ENCODE results near the gene THOP1. TPM values are rescaled to one million over a fixed set of nuclear protein-coding genes. Genes with fewer than 3 reads are reported as not detected.

The THOP1 gene
- total and polyA plus RNA-seq, 7 donors: 23.2 to 97.0 (median 39.8) TPM

GRCh38 chr19:2754659-2755447, 30.4 kb upstream of the THOP1 start:
- peaks cover 25 to 54% (median 35%) of the 10 kb centered on the region in 4 donors for H3K36me3 ChIP-seq
- no peak overlapping the region for H3K27ac ChIP-seq
- H3K4me3 ChIP-seq: no peak overlapping the region
- 95% methylated on average over 43 of the region's 43 CpGs for WGBS, 2 donors
- DNase-seq: no peak
- H3K27me3 ChIP-seq: no peaks in the 10 kb centered on the region
- H3K4me1 ChIP-seq: no peaks in the 10 kb centered on the region
- intact Hi-C loops (cut with DNase I): no loop called here
- no peak for TF ChIP-seq POLR2A (IDR thresholded peaks at IDR 0.05)
- TF ChIP-seq CTCF (IDR thresholded peaks at IDR 0.05): no peak
- TF ChIP-seq POLR2AphosphoS5 (IDR thresholded peaks at IDR 0.05): no peak
- TF ChIP-seq EP300 (IDR thresholded peaks at IDR 0.05): no peak
- no peaks in the 10 kb centered on the region for H3K9me3 ChIP-seq

DNA sequence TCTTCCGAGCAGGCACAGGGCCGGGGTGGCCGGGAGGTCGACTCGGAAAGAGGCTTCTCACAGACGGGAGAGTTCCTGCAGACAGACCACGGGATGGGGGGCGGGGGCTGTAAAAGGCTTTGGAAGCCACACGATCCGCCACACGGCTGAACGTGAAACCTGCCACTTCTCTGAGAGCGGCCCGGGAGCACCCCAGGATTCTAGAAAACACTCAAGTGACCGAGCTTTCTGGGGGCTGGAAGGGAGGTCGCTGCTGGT, 29.9 kb upstream of the THOP1 start:
- Histone ChIP-seq H3K9me3 (no peaks in the 10 kb centered on the region), H3K27ac (no peak overlapping the region), H3K4me1 (no peaks in the 10 kb centered on the region), H3K36me3 (peaks cover 25 to 58% (median 36%) of the 10 kb centered on the region in 4 donors), H3K27me3 (no peaks in the 10 kb centered on the region), H3K4me3 (no peak overlapping the region)
- intact Hi-C loops (cut with DNase I): no loop called here
- 93 to 94% methylated on average over 16 of the region's 16 CpGs for WGBS, 2 donors
- DNase-seq: no peak
- TF ChIP-seq CTCF (IDR thresholded peaks at IDR 0.05): no peak
- no peak for TF ChIP-seq POLR2A (IDR thresholded peaks at IDR 0.05)
- no peak for TF ChIP-seq EP300 (IDR thresholded peaks at IDR 0.05)
- no peak for TF ChIP-seq POLR2AphosphoS5 (IDR thresholded peaks at IDR 0.05)

DNA sequence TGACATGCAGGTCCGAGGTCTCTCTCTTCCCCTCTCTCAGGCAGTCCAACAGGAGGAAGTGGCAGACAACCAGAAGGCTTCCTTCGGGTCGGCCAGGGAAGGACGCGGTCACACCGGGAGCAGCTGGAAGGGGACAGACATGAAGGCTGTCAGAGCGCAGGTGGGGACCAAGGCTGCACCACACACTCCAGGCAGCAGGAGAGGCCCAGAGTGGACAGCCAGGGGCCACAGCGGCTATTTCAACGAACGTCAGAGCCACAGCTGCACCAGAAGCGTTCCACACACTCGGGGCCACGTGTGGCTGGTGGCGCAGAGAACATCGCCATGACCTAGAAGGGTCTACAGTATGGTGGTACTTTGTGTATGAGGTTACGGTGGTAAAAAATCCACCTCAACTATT, 29.5 kb upstream of the THOP1 start:
- no peak for DNase-seq
- H3K4me1 ChIP-seq: no peaks in the 10 kb centered on the region
- WGBS, 2 donors: 94% methylated on average over 16 of the region's 16 CpGs
- no peak overlapping the region for H3K4me3 ChIP-seq
- TF ChIP-seq POLR2A (IDR thresholded peaks at IDR 0.05) (no peak), CTCF (IDR thresholded peaks at IDR 0.05) (no peak), POLR2AphosphoS5 (IDR thresholded peaks at IDR 0.05) (no peak), EP300 (IDR thresholded peaks at IDR 0.05) (no peak)
- intact Hi-C loops (cut with DNase I): no loop called here
- no peak overlapping the region for H3K27ac ChIP-seq
- peaks cover 27 to 62% (median 40%) of the 10 kb centered on the region in 4 donors for H3K36me3 ChIP-seq
- H3K27me3 ChIP-seq: no peaks in the 10 kb centered on the region
- H3K9me3 ChIP-seq: no peaks in the 10 kb centered on the region

- Histone ChIP-seq H3K9me3 (no peaks in the 10 kb centered on the region), H3K4me3 (no peak overlapping the region), H3K27ac (no peak overlapping the region), H3K4me1 (no peaks in the 10 kb centered on the region), H3K36me3 (peaks cover 30 to 69% (median 44%) of the 10 kb centered on the region in 4 donors), H3K27me3 (no peaks in the 10 kb centered on the region)
- 72 to 91% methylated on average over 8 of the region's 8 CpGs for WGBS, 2 donors
- intact Hi-C loops (cut with DNase I): no loop called here
- TF ChIP-seq EP300 (IDR thresholded peaks at IDR 0.05) (no peak), POLR2A (IDR thresholded peaks at IDR 0.05) (no peak), CTCF (IDR thresholded peaks at IDR 0.05) (no peak), POLR2AphosphoS5 (IDR thresholded peaks at IDR 0.05) (no peak)
- no peak for DNase-seq
Observed at GRCh38 chr19:2756477-2756876, 28.8 kb upstream of the THOP1 start.
